GM23338 (cell line): Measurements from ENCODE around the gene DBH. TPM values are rescaled to one million over a fixed set of nuclear protein-coding genes. Genes with fewer than 3 reads are reported as not detected.

Experiments used
- ATAC-seq: fragments of 200-7000 bp; cut with Tn5 transposase; 3 replicates; pipeline ENCODE4 v1.9.1; 2020
- DNase-seq: peaks from one replicate; pipeline ENCODE4 v3.0.0-alpha.2; 2015; ENCODE audit warnings: low spot score
- H2AFZ ChIP-seq: fragments of 200-600 bp; sonication (generic); 2 replicates; pipeline ENCODE4 v1.8.0; 2016; ENCODE audit warnings: antibody characterized with exemption, mild to moderate bottlenecking, moderate library complexity
- H3F3A ChIP-seq: fragments of 200-600 bp; sonication (generic); replicated peaks from 2 replicates; pipeline ENCODE4 v1.8.0; 2017; ENCODE audit warnings: antibody characterized with exemption, mixed run types, low read depth
- H3K27ac ChIP-seq: fragments of 200-600 bp; sonication (generic); 2 replicates; pipeline ENCODE4 v1.6.1; 2016; ENCODE audit warnings: low read depth
- H3K27me3 ChIP-seq: fragments of 200-600 bp; sonication (generic); 2 replicates; pipeline ENCODE4 v1.8.0; 2016; ENCODE audit warnings: mild to moderate bottlenecking, mixed run types, moderate library complexity; ENCODE audit not compliant: insufficient read depth
- H3K36me3 ChIP-seq: fragments of 200-600 bp; sonication (generic); 2 replicates; pipeline ENCODE4 v1.8.0; 2016; ENCODE audit warnings: mild to moderate bottlenecking; ENCODE audit not compliant: insufficient read depth
- H3K4me1 ChIP-seq: fragments of 200-600 bp; sonication (generic); 2 replicates; pipeline ENCODE4 v1.8.0; 2016; ENCODE audit warnings: mild to moderate bottlenecking, moderate library complexity; ENCODE audit not compliant: insufficient read depth
- H3K4me2 ChIP-seq: fragments of 200-600 bp; sonication (generic); 2 replicates; pipeline ENCODE4 v1.7.1; 2017; ENCODE audit warnings: mixed run types
- H3K4me3 ChIP-seq: fragments of 200-600 bp; sonication (generic); 2 replicates; pipeline ENCODE4 v1.6.1; 2016; ENCODE audit warnings: mixed run types
- H3K79me2 ChIP-seq: fragments of 200-600 bp; sonication (generic); replicated peaks from 2 replicates; pipeline ENCODE4 v1.8.0; 2017; ENCODE audit warnings: mild to moderate bottlenecking; ENCODE audit not compliant: insufficient read depth
- H3K9me2 ChIP-seq: fragments of 200-600 bp; sonication (generic); 2 replicates; pipeline ENCODE4 v1.8.0; 2017; ENCODE audit not compliant: insufficient read depth
- H4K20me1 ChIP-seq: fragments of 200-600 bp; sonication (generic); replicated peaks from 2 replicates; pipeline ENCODE4 v1.8.0; 2017; ENCODE audit warnings: mild to moderate bottlenecking; ENCODE audit not compliant: insufficient read depth
- H3K27ac Mint-ChIP-seq: 2 replicates; pipeline ENCODE4 v1.8.0; 2020; ENCODE audit warnings: inconsistent platforms, mild to moderate bottlenecking, moderate library complexity, mixed read lengths
- H3K27me3 Mint-ChIP-seq: 3 replicates; pipeline ENCODE4 v1.8.0; 2022; ENCODE audit warnings: low read depth, mild to moderate bottlenecking, moderate library complexity, mixed read lengths, inconsistent platforms; ENCODE audit not compliant: insufficient read depth, poor library complexity
- H3K36me3 Mint-ChIP-seq: 3 replicates; pipeline ENCODE4 v1.8.0; 2021; ENCODE audit warnings: low read depth, mild to moderate bottlenecking, inconsistent platforms, moderate library complexity, mixed read lengths
- H3K4me1 Mint-ChIP-seq: 3 replicates; pipeline ENCODE4 v1.8.0; 2020; ENCODE audit warnings: mild to moderate bottlenecking, inconsistent platforms, mixed read lengths
- H3K4me3 Mint-ChIP-seq: 3 replicates; pipeline ENCODE4 v1.8.0; 2021; ENCODE audit warnings: moderate library complexity, mild to moderate bottlenecking, inconsistent platforms, mixed read lengths
- H3K9me3 Mint-ChIP-seq: 3 replicates; pipeline ENCODE4 v1.8.0; 2020; ENCODE audit warnings: moderate library complexity, mild to moderate bottlenecking, inconsistent platforms, mixed read lengths
- CREB1 ChIP-seq: fragments of 250-450 bp; sonication (Bioruptor Pico); IDR thresholded peaks from 2 replicates; pipeline ENCODE4 v1.5.0; 2020; ENCODE audit warnings: low read depth, mild to moderate bottlenecking, moderate library complexity
- EZH2 ChIP-seq: fragments of 200-600 bp; sonication (generic); IDR thresholded peaks from one replicate; pipeline ENCODE4 v1.8.0; 2017; ENCODE audit warnings: antibody characterized with exemption, mild to moderate bottlenecking, low read depth; ENCODE audit not compliant: unreplicated experiment
- JUNB ChIP-seq: IDR thresholded peaks from one replicate; pipeline ENCODE4 v1.6.1; 2016; ENCODE audit warnings: antibody characterized with exemption; ENCODE audit not compliant: unreplicated experiment
- POLR2AphosphoS5 ChIP-seq: IDR thresholded peaks from 2 replicates; pipeline ENCODE4 v1.6.1; 2016; ENCODE audit warnings: antibody characterized with exemption, low read depth
- STAT1 ChIP-seq: IDR thresholded peaks from one replicate; pipeline ENCODE4 v1.6.1; 2016; ENCODE audit warnings: antibody characterized with exemption; ENCODE audit not compliant: unreplicated experiment
- ZNF114 ChIP-seq: fragments of 250-450 bp; sonication (Bioruptor Pico); IDR thresholded peaks from 2 replicates; pipeline ENCODE4 v1.5.0; 2020; ENCODE audit warnings: mild to moderate bottlenecking, moderate library complexity
- ZNF331 ChIP-seq: fragments of 250-450 bp; sonication (Bioruptor Pico); IDR thresholded peaks from 2 replicates; pipeline ENCODE4 v1.5.0; 2020; ENCODE audit warnings: low read depth, mild to moderate bottlenecking, moderate library complexity
- polyA plus RNA-seq: library from polyadenylated mRNA; unstranded; fragments of >200 nt; fragmentation: Nextera tagmentation; extraction: Ambion mirVana; gene quantifications from 2 replicates; pipeline ENCODE4 v1.2.1, GENCODE V29; 2016
- total RNA-seq: library from RNA; depleted of rRNA; stranded (reverse); fragments of >200 nt; shearing (Covaris generic); gene quantifications from 2 replicates; pipeline ENCODE4 v1.2.3, GENCODE V29; 2014
- TF ChIP-seq, protein P1 (sequence below): IDR thresholded peaks from one replicate; pipeline ENCODE4 v1.6.1; 2018; ENCODE audit warnings: antibody characterized with exemption; ENCODE audit not compliant: unreplicated experiment
- TF ChIP-seq, protein P2 (sequence below), 2 experiments: fragments of 200-600 bp in 1 of 2; sonication (generic) in 1 of 2; conservative IDR thresholded peaks; 2 replicates each; pipeline versions ENCODE4 v1.5.1 to v1.6.1; 2016 to 2017; ENCODE audit warnings: antibody characterized with exemption in 2 of 2, low read depth in 2 of 2, mild to moderate bottlenecking in 2 of 2, moderate library complexity in 1 of 2
- TF ChIP-seq, protein P3 (sequence below): IDR thresholded peaks from 2 replicates; pipeline ENCODE4 v1.6.1; 2016; ENCODE audit warnings: antibody characterized with exemption

The DBH gene
- total and polyA plus RNA-seq, 2 experiments from 2014 or later = 0.08 to 0.24 TPM

DNA sequence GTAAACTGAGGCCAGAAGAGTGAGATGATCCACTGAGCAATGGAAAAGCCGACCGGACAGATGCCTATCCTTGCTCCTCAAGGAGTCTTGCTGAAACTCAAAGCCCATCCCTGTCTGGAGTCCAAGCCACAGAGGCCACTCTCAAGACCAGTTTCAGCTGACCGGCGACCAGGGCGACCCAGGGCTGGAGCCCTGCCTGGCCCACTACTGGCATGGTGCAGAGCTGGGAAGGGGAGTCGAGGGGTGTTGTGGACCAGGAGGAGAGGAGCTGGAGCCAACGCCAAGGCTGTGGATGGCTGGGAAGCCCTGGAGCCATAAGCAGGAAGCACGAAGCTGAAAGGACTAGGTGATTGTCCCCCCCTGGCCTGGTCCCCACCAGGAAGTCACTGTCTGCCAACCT is 49.1 kb upstream of the DBH start:
- H3F3A ChIP-seq = no peaks in the 10 kb centered on the region; the same call in 1 of the 2 replicates
- H3K27ac Mint-ChIP-seq = no peak overlapping the region
- ATAC-seq (no peak), DNase-seq (no peak)
- no peaks in the 10 kb centered on the region for H3K27me3 ChIP-seq
- H3K27ac ChIP-seq = no peak overlapping the region
- no peak overlapping the region for H3K4me3 Mint-ChIP-seq
- H3K79me2 ChIP-seq = no peaks in the 10 kb centered on the region
- peaks cover 8% of the 10 kb centered on the region for H3K36me3 Mint-ChIP-seq
- H2AFZ ChIP-seq = no peak overlapping the region
- H3K9me3 Mint-ChIP-seq = peaks cover 9% of the 10 kb centered on the region
- TF ChIP-seq ZNF331 (CRISPR knock-in tag) = no peak
- TF ChIP-seq, protein P1, sequence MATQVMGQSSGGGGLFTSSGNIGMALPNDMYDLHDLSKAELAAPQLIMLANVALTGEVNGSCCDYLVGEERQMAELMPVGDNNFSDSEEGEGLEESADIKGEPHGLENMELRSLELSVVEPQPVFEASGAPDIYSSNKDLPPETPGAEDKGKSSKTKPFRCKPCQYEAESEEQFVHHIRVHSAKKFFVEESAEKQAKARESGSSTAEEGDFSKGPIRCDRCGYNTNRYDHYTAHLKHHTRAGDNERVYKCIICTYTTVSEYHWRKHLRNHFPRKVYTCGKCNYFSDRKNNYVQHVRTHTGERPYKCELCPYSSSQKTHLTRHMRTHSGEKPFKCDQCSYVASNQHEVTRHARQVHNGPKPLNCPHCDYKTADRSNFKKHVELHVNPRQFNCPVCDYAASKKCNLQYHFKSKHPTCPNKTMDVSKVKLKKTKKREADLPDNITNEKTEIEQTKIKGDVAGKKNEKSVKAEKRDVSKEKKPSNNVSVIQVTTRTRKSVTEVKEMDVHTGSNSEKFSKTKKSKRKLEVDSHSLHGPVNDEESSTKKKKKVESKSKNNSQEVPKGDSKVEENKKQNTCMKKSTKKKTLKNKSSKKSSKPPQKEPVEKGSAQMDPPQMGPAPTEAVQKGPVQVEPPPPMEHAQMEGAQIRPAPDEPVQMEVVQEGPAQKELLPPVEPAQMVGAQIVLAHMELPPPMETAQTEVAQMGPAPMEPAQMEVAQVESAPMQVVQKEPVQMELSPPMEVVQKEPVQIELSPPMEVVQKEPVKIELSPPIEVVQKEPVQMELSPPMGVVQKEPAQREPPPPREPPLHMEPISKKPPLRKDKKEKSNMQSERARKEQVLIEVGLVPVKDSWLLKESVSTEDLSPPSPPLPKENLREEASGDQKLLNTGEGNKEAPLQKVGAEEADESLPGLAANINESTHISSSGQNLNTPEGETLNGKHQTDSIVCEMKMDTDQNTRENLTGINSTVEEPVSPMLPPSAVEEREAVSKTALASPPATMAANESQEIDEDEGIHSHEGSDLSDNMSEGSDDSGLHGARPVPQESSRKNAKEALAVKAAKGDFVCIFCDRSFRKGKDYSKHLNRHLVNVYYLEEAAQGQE = no peak
- TF ChIP-seq STAT1 = no peak
- TF ChIP-seq EZH2 = no peak
- no peak for TF ChIP-seq ZNF114 (CRISPR knock-in tag)
- TF ChIP-seq POLR2AphosphoS5 = no peak
- TF ChIP-seq JUNB = no peak
- TF ChIP-seq, protein P2, sequence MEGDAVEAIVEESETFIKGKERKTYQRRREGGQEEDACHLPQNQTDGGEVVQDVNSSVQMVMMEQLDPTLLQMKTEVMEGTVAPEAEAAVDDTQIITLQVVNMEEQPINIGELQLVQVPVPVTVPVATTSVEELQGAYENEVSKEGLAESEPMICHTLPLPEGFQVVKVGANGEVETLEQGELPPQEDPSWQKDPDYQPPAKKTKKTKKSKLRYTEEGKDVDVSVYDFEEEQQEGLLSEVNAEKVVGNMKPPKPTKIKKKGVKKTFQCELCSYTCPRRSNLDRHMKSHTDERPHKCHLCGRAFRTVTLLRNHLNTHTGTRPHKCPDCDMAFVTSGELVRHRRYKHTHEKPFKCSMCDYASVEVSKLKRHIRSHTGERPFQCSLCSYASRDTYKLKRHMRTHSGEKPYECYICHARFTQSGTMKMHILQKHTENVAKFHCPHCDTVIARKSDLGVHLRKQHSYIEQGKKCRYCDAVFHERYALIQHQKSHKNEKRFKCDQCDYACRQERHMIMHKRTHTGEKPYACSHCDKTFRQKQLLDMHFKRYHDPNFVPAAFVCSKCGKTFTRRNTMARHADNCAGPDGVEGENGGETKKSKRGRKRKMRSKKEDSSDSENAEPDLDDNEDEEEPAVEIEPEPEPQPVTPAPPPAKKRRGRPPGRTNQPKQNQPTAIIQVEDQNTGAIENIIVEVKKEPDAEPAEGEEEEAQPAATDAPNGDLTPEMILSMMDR (conservative IDR thresholded peaks at IDR 0.05; ENCODE audit: low read depth in 2 of 2) = no peak
- H3K4me3 ChIP-seq = no peak overlapping the region
- H3K4me1 Mint-ChIP-seq = peaks cover 30% of the 10 kb centered on the region
- H4K20me1 ChIP-seq = no peaks in the 10 kb centered on the region
- H3K9me2 ChIP-seq = no peaks in the 10 kb centered on the region
- no peaks in the 10 kb centered on the region for H3K36me3 ChIP-seq
- H3K27me3 Mint-ChIP-seq = peaks cover 4% of the 10 kb centered on the region
- peaks cover 7% of the 10 kb centered on the region for H3K4me1 ChIP-seq
- H3K4me2 ChIP-seq = no peak overlapping the region

DNA sequence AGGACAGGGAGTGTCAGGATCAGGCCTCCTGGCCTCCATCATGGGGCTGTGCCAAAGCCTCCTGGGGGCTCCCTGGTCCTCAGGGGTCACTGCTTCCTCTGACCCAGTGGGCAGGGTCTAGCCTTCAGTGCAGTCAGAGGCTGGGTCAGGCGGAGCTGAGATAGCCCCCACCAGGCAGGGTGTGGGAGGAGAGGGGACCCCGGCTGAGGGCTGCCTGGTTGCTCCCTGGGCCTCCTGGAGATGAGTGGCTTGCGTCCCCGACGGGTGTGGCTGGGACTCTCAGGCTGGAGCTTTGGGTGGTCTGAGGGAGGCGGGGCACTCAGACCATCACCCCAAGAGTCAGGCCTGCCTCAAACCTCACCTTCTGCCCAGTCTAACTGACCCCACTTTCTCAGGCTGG is 48.7 kb upstream of the DBH start:
- no peaks in the 10 kb centered on the region for H3K9me2 ChIP-seq
- DNase-seq (no peak), ATAC-seq (no peak)
- H4K20me1 ChIP-seq = no peaks in the 10 kb centered on the region
- H3K4me1 ChIP-seq = peaks cover 7% of the 10 kb centered on the region
- Mint-ChIP-seq H3K9me3 (peaks cover 9% of the 10 kb centered on the region), H3K4me1 (peaks cover 26% of the 10 kb centered on the region), H3K36me3 (peaks cover 8% of the 10 kb centered on the region), H3K4me3 (no peak overlapping the region), H3K27me3 (peaks cover 4% of the 10 kb centered on the region), H3K27ac (no peak overlapping the region)
- no peak overlapping the region for H2AFZ ChIP-seq
- H3K27me3 ChIP-seq = no peaks in the 10 kb centered on the region
- H3K4me2 ChIP-seq = no peak overlapping the region
- no peak overlapping the region for H3K27ac ChIP-seq
- H3K36me3 ChIP-seq = no peaks in the 10 kb centered on the region
- no peaks in the 10 kb centered on the region for H3K79me2 ChIP-seq
- no peak overlapping the region for H3K4me3 ChIP-seq
- no peaks in the 10 kb centered on the region; the same call in 1 of the 2 replicates for H3F3A ChIP-seq
- TF ChIP-seq, protein P1 = no peak
- no peak for TF ChIP-seq CREB1 (CRISPR knock-in tag)
- TF ChIP-seq, protein P2 (conservative IDR thresholded peaks at IDR 0.05; ENCODE audit: low read depth in 2 of 2) = no peak
- TF ChIP-seq JUNB = no peak
- TF ChIP-seq ZNF331 (CRISPR knock-in tag) = no peak
- TF ChIP-seq POLR2AphosphoS5 = no peak
- TF ChIP-seq ZNF114 (CRISPR knock-in tag) = no peak
- TF ChIP-seq, protein P3, sequence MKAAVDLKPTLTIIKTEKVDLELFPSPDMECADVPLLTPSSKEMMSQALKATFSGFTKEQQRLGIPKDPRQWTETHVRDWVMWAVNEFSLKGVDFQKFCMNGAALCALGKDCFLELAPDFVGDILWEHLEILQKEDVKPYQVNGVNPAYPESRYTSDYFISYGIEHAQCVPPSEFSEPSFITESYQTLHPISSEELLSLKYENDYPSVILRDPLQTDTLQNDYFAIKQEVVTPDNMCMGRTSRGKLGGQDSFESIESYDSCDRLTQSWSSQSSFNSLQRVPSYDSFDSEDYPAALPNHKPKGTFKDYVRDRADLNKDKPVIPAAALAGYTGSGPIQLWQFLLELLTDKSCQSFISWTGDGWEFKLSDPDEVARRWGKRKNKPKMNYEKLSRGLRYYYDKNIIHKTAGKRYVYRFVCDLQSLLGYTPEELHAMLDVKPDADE = no peak
